HT1080 (cell line): ENCODE data around the gene OR4F6. TPM values are rescaled to one million over a fixed set of nuclear protein-coding genes. Genes with fewer than 3 reads are reported as not detected.
"Not testable (repeated sequence)": the region's sequence is repeated elsewhere in the genome, so short reads cannot be mapped to it uniquely, and the experiment has no call there.

Experiments
- DNase-seq: peaks from one replicate; pipeline ENCODE4 v3.0.0-alpha.2; 2015; ENCODE audit warnings: low read depth
- polyA plus RNA-seq, 2 experiments: library from polyadenylated mRNA; depleted of rRNA; stranded (reverse); fragments of >200 nt; gene quantifications; 2 replicates each; pipeline ENCODE4 v1.2.3, GENCODE V29; 2015
- total RNA-seq: library from RNA; depleted of rRNA; stranded (reverse); fragments of >200 nt; shearing (Covaris generic); gene quantifications from 2 replicates; pipeline ENCODE4 v1.2.3, GENCODE V29; 2014; rRNA removed

The OR4F6 gene, protein sequence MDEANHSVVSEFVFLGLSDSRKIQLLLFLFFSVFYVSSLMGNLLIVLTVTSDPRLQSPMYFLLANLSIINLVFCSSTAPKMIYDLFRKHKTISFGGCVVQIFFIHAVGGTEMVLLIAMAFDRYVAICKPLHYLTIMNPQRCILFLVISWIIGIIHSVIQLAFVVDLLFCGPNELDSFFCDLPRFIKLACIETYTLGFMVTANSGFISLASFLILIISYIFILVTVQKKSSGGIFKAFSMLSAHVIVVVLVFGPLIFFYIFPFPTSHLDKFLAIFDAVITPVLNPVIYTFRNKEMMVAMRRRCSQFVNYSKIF
- total RNA-seq = 0.14 TPM in 1 of 2 replicates, not detected in the other
- not detected in 2 replicates for polyA plus RNA-seq (2015; cell fraction: cytosol; rRNA removed)
- polyA plus RNA-seq (2015; cell fraction: nucleus; rRNA removed) = not detected in 2 replicates

DNA sequence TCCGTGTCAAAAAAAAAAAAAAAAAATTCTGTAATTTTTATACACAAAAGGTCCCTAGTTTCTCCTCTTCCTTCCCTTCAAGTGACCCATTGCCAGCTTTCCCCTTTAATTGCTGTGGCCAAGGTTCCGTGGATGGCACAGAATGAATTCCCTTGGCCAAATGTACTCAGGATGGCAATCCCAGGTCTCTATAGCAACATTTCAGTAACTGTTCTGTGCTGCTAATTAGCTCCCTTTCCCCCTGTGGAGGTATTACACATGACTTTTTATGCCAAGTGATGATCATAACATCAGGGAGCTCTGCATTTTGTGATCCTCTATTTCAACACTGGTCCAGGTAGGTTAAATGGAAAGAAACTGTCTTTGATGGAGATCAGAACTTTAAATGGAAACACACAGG is at the start of gene OR4F6:
Gene OR4F6, plus strand, starts transcription at position 301 of the 400 bp plus-strand sequence. CDS start 2,211 bp downstream, outside the sequence.
- DNase-seq = no peak

DNA sequence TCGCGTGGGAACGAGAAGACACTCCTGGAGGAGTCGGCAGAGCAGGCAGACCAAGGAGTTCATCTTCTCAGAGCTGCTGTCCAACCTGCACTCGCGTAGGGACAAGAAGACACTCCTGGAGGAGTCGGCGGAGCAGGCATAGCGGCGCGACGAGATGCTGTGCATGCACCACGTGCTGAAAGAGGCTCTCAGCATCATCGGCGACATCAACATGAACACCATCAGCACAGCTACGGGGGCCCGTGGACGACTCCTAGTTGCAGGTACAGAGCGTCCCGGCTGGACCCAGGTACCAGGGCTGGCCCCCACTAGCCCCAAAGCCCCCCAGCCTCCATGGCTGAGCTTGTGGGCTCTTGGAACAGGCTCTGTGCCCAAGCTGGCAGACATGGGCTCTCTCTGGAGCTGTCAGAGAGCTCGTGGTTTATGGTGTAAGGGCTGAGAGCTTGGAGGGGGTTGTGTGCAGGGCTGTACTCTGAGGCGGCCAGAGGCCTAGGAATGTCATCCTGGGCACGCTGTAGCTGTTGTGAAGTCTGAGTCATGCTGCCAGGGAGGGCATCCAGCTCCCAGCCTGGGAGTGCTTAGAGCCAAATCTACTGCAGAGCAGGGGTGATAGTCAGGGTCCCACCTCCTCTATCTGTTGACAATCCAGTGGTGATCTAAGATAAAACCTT is 38.5 kb upstream of the OR4F6 start:
- peak; percentile 62 for DNase-seq

DNA sequence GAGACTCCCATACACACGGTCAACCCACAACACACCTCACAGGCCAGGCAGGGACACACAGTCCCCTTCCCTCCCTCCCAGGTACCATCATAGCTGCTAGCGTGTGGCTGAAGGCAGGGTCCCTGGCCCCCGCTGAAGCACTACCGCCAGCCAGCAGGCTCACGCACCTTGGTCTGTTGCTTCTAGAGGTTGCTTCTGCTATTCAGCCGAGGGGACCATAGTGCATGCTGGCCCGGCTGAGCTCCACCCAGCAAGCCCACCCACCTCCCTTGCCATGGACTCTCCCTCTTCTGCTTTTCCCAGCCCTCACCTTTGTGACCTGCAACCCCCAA is 38.0 kb upstream of the OR4F6 start:
- not testable (repeated sequence) for DNase-seq

DNA sequence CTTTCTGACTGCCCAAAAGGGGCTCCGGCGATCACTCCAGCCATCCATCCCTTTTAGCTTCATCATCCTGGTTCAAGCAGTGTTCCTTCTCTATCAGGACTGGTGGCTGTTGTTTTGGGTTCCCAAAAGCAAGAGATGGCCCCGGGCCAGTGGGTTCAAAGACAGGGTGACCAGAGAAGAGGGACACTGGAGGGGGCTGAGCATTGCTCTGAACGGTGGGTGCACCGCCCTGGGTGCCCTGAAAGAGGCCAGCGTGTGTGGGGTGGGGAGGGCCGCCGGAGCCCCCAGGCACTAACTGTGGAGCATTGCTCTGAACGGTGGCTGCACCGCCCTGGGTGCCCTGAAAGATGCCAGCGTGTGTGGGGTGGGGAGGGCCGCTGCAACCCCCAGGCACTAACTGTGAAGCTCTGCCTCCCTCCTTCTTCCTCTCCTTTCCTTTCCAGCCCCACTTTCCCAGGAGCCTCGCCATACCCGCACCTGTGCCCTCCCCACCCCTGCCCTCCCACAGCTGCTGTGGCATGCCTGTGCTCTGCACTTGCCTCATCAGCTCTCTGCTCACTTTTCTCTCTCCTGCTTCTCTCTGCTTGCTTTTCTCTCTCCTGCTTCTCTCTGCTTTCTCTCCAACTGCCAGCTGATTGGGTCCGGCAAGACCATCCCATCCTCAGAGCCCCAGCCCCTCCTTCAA is 37.4 kb upstream of the OR4F6 start:
- no peak for DNase-seq

DNA sequence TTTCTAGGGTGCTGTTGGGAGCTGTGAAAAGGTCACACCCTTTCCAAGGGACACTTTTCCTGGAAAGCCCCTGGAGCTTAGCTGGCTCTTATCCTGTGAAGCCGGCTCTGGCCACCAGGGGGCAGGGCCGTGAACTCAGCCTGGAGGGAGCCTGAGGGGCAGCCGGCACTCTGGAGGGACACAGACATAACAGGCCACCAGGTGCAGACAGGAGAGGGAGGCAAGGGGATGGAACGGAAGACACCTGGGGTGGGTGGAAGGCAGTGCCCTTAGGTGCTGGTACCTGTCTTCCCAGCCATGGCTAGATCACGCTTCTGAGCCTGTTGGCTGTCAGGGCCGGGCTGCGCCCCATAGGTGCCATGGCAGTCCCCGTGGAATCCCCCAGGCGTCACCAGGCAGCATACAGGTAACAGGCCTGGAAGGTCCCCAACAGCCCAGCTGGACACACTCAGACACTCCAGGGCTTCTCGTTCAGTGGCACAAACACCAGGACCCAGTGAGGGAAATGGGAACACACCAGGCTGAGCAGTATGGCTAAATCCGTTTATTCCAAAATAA is 36.1 kb upstream of the OR4F6 start:
- DNase-seq = not testable (repeated sequence)

DNA sequence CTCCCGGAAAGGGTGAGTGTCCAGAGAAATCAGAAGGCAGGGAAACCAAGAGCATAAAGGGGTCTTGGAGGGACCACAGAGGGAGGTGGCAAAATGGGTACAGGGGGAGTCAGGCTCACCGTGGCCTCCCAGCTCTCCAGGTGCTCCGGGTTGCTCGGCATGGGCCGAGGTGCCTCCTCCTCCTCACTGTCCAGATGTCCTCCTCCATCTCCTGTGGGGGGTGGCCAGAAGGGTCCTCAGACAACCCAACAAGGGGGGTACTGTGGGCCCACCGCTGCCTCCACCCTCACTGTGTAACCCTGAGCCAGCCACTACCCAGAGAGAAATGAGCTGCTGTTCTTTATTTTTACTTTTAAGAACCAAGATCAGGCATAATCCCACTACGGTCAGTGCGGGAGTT is 30.4 kb upstream of the OR4F6 start:
- no peak for DNase-seq

DNA sequence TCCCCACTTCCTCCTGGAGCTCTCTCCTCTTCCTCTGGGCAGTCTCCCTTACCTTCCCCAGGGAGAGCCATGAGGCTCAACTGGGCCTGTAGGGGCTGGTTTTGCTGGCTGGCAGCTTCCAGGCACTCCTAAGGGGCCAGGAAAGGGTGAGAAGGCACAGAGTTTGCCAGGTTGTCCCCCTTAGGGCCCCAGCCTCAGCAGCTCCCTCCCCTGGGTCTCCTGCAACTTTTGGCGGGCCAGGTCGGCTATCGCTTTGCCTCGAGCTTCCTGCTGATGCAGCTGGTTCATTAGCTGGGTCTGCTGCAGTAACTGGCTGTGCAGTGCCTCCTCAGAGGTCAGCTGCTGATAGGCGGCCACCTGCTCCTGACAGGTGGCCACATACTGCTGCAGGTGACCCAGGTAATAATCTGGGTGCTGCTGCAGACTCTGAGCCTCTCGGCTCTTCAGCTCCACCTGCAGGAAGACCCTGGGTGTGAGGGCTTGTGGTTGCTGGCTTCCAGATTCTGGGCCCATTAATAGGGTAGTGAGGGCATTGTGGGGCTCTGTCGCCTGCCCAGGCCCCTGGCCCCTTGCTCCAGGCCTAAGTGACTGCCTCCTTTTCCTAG is 29.7 kb upstream of the OR4F6 start:
- DNase-seq = no peak

DNA sequence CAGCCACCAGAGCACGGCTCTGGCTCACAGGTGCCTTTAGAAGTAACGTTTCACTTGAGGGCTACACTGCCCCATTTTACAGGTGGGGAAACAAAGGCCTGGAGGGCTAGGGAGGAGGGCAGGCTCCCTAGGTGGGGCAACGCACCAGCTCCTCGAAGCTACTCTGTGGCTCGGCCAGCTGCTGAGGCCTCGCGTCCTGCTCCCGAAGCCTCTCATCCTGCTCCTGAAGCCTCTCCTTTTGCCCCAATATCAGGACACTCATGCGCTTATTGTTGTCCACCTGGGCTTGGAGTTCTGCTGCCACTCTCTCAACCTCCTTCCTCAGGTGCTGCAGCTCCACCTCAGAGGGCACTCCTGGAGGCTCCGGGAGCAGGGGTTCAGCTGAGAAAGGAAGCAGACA is 28.2 kb upstream of the OR4F6 start:
- DNase-seq = no peak

DNA sequence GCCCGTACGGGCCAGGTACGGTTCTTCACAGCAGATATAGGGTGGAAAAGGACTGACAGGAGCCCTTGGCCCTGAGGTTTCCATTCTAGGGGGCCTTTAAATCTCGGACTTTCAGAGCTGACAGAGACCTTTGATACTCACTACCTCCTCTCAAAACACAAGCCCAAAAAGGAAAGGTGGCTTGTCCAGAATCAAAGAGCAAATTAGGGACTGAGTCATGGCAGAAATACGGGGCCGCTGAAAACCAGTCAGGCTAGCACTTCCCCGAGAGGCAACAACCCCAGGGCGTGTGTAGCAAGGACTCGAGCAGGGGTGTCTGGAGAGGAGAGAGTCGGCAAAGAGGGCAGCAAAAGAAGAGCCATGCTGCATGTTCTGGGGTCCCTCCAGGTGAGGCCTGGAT is 24.7 kb upstream of the OR4F6 start:
- not testable (repeated sequence) for DNase-seq

DNA sequence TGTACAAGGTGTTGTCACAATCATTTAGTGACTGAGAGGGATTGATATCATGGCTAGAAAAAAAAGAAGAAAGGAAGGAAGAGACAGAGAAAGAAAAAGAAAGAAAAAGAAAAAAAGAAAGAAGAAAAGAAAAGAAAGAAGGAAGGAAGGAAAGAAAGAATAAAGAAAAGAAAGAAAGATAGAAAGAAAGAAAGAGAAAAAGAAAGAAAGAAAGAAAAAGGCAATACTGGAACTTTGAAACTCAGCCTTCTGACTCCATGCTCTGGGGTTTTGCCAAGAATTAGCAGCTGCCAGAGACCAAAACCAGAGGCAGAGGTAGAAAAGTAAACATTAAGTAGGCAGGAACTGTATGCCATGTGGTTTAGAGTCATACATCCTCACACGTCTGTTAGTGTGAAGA is 23.1 kb upstream of the OR4F6 start:
- DNase-seq = peak; percentile 59

DNA sequence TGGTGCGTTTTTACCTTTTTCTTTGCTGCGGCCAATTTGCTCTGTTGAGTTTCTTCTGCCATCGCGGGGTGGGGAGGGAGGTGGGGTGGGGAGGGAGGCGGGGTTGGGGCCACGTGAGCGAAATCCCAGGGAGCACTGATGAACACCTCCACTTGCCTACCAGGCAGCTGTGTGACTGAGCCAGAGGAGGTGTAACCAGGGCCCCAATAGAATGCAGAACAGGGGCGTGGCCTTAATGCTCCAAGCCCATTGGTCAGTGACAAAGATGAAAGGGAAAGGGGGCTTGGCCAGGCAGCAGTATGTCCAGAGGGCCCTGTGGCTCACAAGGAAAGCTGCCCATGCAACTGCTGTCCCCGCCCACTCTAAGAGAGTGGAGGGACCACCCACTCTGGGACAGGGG is 21.4 kb upstream of the OR4F6 start:
- no peak for DNase-seq

DNA sequence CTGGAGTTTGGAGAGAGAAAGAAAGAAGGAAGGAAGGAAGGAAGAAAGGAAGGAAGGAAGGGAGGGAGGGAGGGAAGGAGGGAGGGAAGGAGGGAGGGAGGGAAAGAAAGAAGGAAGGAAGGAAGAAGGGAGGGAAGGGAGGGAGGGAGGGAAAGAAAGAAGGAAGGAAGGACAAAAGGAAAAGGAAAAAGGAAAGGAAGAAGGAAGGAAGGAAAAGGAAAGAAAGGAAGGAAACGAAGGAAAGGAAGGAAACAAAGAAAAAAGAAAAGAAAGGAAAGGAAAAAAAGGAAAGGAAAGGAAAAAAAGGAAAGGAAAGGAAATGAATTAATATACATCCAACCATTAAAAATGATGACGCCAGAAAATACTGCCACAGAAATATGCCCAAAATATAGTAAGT is 18.7 kb upstream of the OR4F6 start:
- no peak for DNase-seq

DNA sequence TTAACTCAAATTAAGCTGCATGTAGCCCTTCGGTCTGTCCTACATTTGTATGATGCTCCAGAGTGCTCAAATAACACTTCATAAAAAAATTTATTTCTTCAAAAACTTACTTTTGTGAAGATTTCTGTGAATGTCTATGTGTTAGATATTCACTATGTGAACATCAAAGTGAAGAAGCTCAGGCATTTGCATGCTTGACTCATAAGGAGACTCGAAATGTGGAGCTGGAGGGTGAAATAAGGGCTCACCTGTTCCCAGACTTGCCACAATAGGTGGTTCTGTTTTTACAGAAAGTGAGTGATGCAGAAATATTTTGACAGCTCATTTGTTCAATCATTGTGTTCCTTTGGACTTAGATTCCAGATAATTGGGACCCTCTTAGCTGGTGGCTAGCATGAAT is 16.9 kb upstream of the OR4F6 start:
- DNase-seq = not testable (repeated sequence)

DNA sequence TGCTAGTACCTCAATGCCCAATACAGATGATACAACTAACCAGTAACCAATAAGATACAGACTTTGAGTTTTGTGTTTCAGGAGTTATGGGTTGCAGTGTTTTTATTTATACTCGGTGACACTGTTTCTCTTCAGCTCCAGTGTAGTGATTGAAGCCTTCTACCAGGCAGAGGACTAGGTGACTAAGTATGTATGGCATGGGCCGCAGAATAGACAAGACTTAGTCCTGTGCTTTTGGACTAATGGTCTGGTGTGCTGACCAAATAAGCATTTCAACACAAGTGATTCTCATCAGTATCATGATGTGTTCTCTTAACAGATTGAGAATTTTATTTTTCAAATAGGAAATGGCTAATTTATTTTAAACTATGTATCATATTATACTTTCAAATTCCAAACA is 15.3 kb upstream of the OR4F6 start:
- DNase-seq = not testable (repeated sequence)

DNA sequence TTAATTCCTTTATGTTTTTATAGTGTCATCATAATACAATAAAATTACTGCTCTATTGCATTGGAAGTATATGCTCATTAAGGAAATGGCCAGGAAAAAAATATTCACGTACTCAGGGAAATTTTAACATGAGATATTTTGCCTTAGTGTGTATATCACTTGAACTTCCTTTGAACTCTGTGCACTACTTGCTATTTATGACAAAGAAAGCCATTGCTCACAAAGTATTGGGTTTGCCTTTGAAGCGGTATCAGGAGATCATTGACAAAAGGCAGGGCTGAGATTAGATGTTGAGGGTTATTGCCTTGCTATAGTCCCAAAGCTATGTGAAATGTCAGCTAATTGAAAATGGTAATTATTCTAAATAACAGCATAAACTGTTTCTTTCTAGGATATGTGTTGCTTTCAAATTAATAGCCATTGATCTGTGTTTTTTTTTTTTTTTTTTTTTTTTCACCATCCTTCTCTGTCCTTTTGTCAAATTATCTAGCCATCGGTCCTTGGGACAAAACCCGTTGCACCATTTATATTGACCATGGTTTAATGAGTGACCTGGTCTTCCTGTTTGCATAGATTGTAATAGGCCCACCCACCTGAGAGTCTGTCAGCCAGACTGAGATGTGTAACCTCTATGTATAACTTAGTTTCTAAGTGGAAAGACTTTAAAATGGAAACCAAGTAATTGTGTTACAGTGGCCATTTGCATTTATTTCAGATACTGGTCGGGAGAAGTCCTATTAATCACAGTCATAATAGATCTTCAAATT is 14.6 kb upstream of the OR4F6 start:
- DNase-seq = not testable (repeated sequence)

DNA sequence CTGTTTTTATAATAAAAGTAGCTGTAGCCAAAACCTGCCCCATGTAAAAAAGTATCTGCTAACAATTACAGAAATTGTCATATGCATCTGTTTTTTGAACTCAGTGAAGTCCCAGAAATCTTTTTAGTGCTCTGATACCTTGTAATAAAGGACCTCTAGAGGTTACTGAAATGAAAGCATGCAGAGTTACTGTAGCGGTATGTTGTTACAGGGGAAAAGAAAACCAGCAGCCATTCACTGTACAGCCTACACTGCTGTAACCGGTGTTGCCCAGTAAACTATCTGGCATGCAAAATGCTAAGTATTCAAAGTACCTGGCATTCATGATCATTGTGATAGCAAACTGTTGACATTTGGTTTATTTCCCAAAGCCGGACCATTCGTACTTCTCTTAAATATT is 12.6 kb upstream of the OR4F6 start:
- not testable (repeated sequence) for DNase-seq

DNA sequence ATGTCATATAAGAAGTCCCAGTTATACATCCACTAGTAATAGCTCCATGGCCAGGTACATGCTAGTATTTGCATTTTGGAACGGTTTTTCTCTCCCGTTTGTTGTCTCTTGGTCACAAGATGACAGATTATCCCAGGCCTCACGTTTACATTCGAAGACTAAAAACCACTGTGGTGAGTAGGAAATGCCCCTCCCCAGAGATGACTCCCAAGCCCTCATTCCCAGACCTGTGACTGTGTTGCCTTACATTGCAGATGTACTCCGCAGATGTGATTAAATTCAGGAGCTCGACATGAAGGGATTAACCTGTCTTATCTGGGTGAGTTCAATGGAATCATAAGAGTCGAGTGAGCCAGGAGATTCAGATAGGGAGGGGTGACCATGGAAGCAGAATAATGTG is 9.3 kb upstream of the OR4F6 start:
- DNase-seq = peak; percentile 60

DNA sequence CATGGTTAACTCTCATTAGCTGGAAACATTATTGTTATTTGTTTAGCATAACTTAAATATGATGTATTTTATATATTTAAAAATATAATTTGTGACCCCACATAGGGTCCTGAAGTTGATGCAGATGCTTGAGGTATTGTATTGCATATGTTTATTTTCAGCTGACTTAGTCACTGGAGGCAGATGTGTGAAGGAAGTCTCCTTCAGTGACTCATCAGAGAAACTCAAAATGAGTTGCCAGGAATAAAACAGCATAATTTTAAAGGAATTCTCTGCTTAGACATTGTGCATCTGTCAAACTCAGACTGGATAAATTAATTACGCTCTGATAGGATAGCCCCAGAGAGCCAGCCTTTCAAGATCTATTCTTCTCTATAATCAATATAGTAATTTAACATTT is 7.9 kb upstream of the OR4F6 start:
- peak; percentile 88 for DNase-seq

DNA sequence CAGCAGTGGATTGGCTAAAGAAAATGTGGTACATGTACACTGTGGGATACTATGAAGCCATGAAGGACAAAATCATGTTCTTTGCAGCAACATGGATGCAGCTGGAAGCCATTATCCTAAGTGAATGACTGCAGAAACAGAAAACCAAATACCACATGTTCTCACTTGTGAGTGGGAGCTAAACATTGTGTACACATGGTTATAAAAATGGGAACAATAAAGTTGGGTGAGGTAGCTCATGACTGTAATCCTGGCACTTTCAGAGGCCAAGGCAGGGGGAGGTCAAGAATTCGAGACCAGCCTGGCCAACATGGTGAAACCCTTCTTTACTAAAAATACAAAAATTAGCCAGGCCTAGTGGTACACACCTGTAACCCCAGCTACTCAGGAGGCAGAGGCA is 3.6 kb upstream of the OR4F6 start:
- no peak for DNase-seq

DNA sequence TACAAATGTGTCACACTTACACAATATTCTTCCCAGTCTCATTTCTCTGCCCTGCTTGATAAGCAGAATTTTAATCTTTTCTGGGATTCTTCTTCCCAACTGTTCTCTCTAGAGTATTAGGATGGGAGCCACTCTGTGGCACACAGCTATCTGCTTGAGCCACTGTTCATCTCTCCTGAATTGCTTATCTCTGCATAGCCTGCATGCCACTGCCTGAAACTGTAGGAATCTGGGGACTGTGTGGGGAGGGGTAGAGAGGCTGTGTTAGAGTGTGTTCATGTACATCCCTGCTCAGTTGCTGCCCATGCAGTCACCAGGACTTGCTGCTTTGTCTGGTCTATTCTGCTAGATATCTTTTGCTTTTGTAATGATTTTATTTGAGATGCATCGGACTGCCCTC is 2.3 kb upstream of the OR4F6 start:
- no peak for DNase-seq

DNA sequence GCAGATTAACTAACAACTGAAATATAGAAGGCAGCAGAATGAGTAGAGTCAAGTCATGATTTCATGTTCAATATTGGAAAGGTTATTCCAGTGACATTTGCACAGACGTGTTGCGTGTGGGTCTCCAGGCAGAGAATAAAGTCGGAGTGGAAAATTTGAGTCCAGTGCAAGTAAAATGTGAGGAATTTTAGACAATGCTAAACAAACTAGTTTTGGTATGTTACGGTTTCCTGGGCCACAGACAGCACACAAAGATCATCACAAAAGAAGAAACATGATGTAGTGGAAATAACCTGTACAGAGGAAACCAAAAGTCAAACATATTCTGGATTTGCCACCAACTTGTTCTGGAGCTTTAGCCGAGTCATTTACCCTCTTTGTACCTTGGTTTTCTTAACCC is 367 bp downstream of the OR4F6 start:
- DNase-seq = no peak
